Endothelial cell of umbilical vein (primary cell): ENCODE measurements around the gene LSM2. TPM values are rescaled to one million over a fixed set of nuclear protein-coding genes. Genes with fewer than 3 reads are reported as not detected.

Experiments used
- BruUV-seq: library from RNA; stranded (reverse); fragments of 400-500 nt; replicated peaks from 2 replicates; lab custom pipeline; 2021; lab: Mats Ljungman, UMichigan
- CTCF ChIA-PET: fragments of 300-600, 350-600 bp; sonication (Branson Sonifier 250); formaldehyde crosslinking; loops from one replicate; lab custom pipeline; 2021; ENCODE audit warnings: antibody characterized with exemption, inconsistent platforms; lab: Charles Lee
- POLR2A ChIA-PET: fragments of 300-600, 350-600 bp; sonication (Branson Sonifier 250); formaldehyde crosslinking; loops from one replicate; lab custom pipeline; 2021; ENCODE audit warnings: antibody characterized with exemption, inconsistent platforms; lab: Charles Lee
- DNase-seq: peaks from one replicate; pipeline ENCODE4 v3.0.0-alpha.2; 2011; ENCODE audit warnings: low read depth, low spot score
- FAIRE-seq: peaks from 2 replicates; lab custom pipeline; 2011; peaks lifted over from hg19 to GRCh38; lab: Jason Lieb, UNC
- H2AFZ ChIP-seq: 2 replicates; pipeline ENCODE4 v1.6.0; 2012; ENCODE audit warnings: low read depth, low read length, control low read depth, inconsistent platforms
- H3K27ac ChIP-seq: 2 replicates; pipeline ENCODE4 v1.5.1; 2011; ENCODE audit warnings: low read depth, mild to moderate bottlenecking, control low read depth, low read length, moderate library complexity; ENCODE audit not compliant: insufficient read depth
- H3K27me3 ChIP-seq, 2 experiments: 2 replicates each; pipeline versions ENCODE4 v1.6.0 to v1.6.1; 2011; ENCODE audit warnings: low read length in 2 of 2, mixed read lengths in 1 of 2; ENCODE audit not compliant: control insufficient read depth in 2 of 2, insufficient read depth in 2 of 2
- H3K36me3 ChIP-seq, 2 experiments: 2 replicates in 1 of 2; 3 replicates in 1 of 2; pipeline ENCODE4 v1.5.1; 2011; ENCODE audit warnings: low read length in 2 of 2, mild to moderate bottlenecking in 1 of 2, moderate library complexity in 1 of 2; ENCODE audit not compliant: control insufficient read depth in 2 of 2, insufficient read depth in 2 of 2; ENCODE audit errors: extremely low read depth in 1 of 2
- H3K4me1 ChIP-seq: 3 replicates; pipeline ENCODE4 v1.5.1; 2011; ENCODE audit warnings: mild to moderate bottlenecking, low read length; ENCODE audit not compliant: control insufficient read depth, insufficient read depth; ENCODE audit errors: extremely low read depth
- H3K4me2 ChIP-seq: 2 replicates; pipeline ENCODE4 v1.6.1; 2011; ENCODE audit warnings: low read length, control low read depth, mixed read lengths; ENCODE audit not compliant: insufficient read depth
- H3K4me3 ChIP-seq, 3 experiments: fragments of 200-600 bp in 1 of 3; sonication (generic), shearing (Covaris generic) in 1 of 3; replicated peaks in 1 of 3; 2 replicates each; pipeline ENCODE4 v1.5.1; 2011 to 2016; ENCODE audit warnings: control low read depth in 3 of 3, low read length in 3 of 3, mild to moderate bottlenecking in 2 of 3, inconsistent platforms in 1 of 3, low read depth in 1 of 3, moderate library complexity in 1 of 3; ENCODE audit not compliant: insufficient read depth in 1 of 3
- H3K79me2 ChIP-seq: 2 replicates; pipeline ENCODE4 v1.6.0; 2012; ENCODE audit warnings: low read length, inconsistent platforms; ENCODE audit not compliant: control insufficient read depth, insufficient read depth
- H3K9ac ChIP-seq: replicated peaks from 2 replicates; pipeline ENCODE3; 2011; ENCODE audit warnings: low read length, control low read depth; ENCODE audit not compliant: insufficient read depth; ENCODE audit errors: extremely low read depth
- H3K9me1 ChIP-seq: replicated peaks from 3 replicates; pipeline ENCODE4 v1.6.0; 2011; ENCODE audit warnings: mild to moderate bottlenecking, low read length; ENCODE audit not compliant: control insufficient read depth, insufficient read depth; ENCODE audit errors: extremely low read depth
- H3K9me3 ChIP-seq: replicated peaks from 2 replicates; pipeline ENCODE4 v1.5.1; 2012; ENCODE audit warnings: low read length, inconsistent platforms; ENCODE audit not compliant: control insufficient read depth, insufficient read depth
- H4K20me1 ChIP-seq: replicated peaks from 2 replicates; pipeline ENCODE3; 2011; ENCODE audit warnings: mild to moderate bottlenecking, low read length; ENCODE audit not compliant: control insufficient read depth, insufficient read depth; ENCODE audit errors: extremely low read depth
- CTCF ChIP-seq, 2 donors: IDR thresholded peaks; 1 replicate in 1 of 2; 2 replicates in 1 of 2; pipeline ENCODE4 v1.5.1; 2011; ENCODE audit warnings: low read length in 2 of 2, mild to moderate bottlenecking in 2 of 2, moderate library complexity in 2 of 2, control low read depth in 1 of 2, inconsistent platforms in 1 of 2, low read depth in 1 of 2; ENCODE audit not compliant: insufficient read depth in 1 of 2; ENCODE audit errors: extremely low read depth in 1 of 2
- EZH2 ChIP-seq: IDR thresholded peaks from 2 replicates; pipeline ENCODE4 v1.6.1; 2012; ENCODE audit warnings: borderline replicate concordance, low read depth, mild to moderate bottlenecking, moderate library complexity, low read length, inconsistent platforms; ENCODE audit not compliant: severe bottlenecking
- FOS ChIP-seq: IDR thresholded peaks from 2 replicates; pipeline ENCODE4 v1.6.1; 2011; ENCODE audit warnings: mild to moderate bottlenecking, low read length, moderate library complexity, borderline replicate concordance; ENCODE audit not compliant: insufficient read depth
- GATA2 ChIP-seq: IDR thresholded peaks from 2 replicates; pipeline ENCODE4 v1.7.0; 2011; ENCODE audit warnings: low read depth, mild to moderate bottlenecking, moderate library complexity, mixed read lengths, low read length; ENCODE audit not compliant: insufficient read length, insufficient read depth
- JUN ChIP-seq: IDR thresholded peaks from 2 replicates; pipeline ENCODE4 v1.6.1; 2011; ENCODE audit warnings: borderline replicate concordance, low read depth; ENCODE audit not compliant: insufficient read length, insufficient read depth
- MAX ChIP-seq: IDR thresholded peaks from 2 replicates; pipeline ENCODE4 v1.6.1; 2011; ENCODE audit not compliant: insufficient read depth, insufficient read length
- MYC ChIP-seq: IDR thresholded peaks from one replicate; pipeline ENCODE4 v1.6.1; 2011; ENCODE audit warnings: mild to moderate bottlenecking, low read depth, low read length
- POLR2A ChIP-seq: IDR thresholded peaks from 2 replicates; pipeline ENCODE4 v1.6.1; 2012; ENCODE audit warnings: low read depth, mild to moderate bottlenecking, control low read depth, low read length
- POLR2AphosphoS5 ChIP-seq: IDR thresholded peaks from 2 replicates; pipeline ENCODE4 v1.6.1; 2012; ENCODE audit warnings: low read depth, mild to moderate bottlenecking, control low read depth, low read length, moderate library complexity; ENCODE audit not compliant: insufficient read depth
- dilution Hi-C: fragments of 300-500 bp; cut with MboI; formaldehyde crosslinking; loops from one replicate; pipeline ENCODE4 v1.15.0; 2019; ENCODE audit warnings: low sequenced_read_pairs; ENCODE audit not compliant: extremely low pct_ligation_motif_present
- intact Hi-C: fragments of 100-400 bp; cut with micrococcal nuclease; formaldehyde crosslinking; loops from one replicate; pipeline ENCODE4 v1.10.0; 2022
- polyA plus RNA-seq, 4 experiments: library from polyadenylated mRNA; depleted of rRNA in 3 of 4; stranded (reverse) in 3 of 4; unstranded in 1 of 4; fragments of >200 nt; gene quantifications; 2 replicates each; pipeline versions ENCODE4 v1.2.1 to v1.2.3, GENCODE V29; 2011 to 2012; ENCODE audit warnings: missing spikeins in 1 of 4
- total RNA-seq: library from RNA; stranded (reverse); gene quantifications from 2 replicates; pipeline ENCODE4 v1.2.3, GENCODE V29; 2021

LSM2 gene
- total and polyA plus RNA-seq, 2 donors (not counting 3 experiments of a cell fraction or from before 2014, with no cell fraction given): 78.1 to 86.0 TPM

GRCh38 chr6:31771992-31772358 lies 34.8 kb downstream of the LSM2 start:
- dilution Hi-C loops: no loop called here
- H3K4me1 ChIP-seq: peaks cover 2% of the 10 kb centered on the region
- ChIA-PET CTCF (interaction anchor here (1.2 to 6.6 kb wide), 12 partner anchors 20 to 180 kb away, joined by 3 to 71 read pairs (median 10); partner anchors contain the start of genes DDAH2, HSPA1A, HSPA1L and LSM2), POLR2A (interaction anchor here (0.6 to 0.7 kb wide), 2 partner anchors 15 to 37 kb away, joined by 4 to 6 read pairs; no protein-coding TSS in a partner anchor)
- H4K20me1 ChIP-seq: no peaks in the 10 kb centered on the region
- H3K9me1 ChIP-seq: no peaks in the 10 kb centered on the region
- no peak for TF ChIP-seq POLR2AphosphoS5
- TF ChIP-seq EZH2: no peak
- TF ChIP-seq CTCF (IDR thresholded peaks at IDR 0.05; ENCODE audit: extremely low read depth in 1 of 2, insufficient read depth in 1 of 2, low read depth in 1 of 2, low read length in 2 of 2): no peak
- no peak for TF ChIP-seq GATA2
- TF ChIP-seq FOS: no peak
- no peak for TF ChIP-seq MAX
- no peak for TF ChIP-seq JUN
- no peak for TF ChIP-seq POLR2A
- TF ChIP-seq MYC: no peak
- BruUV-seq: no TSS peak
- no peak overlapping the region for H3K9ac ChIP-seq
- H3K4me3 ChIP-seq: no peak overlapping the region
- no peak overlapping the region for H3K27ac ChIP-seq
- no peak overlapping the region for H3K4me2 ChIP-seq
- intact Hi-C loops: loop anchor here (1.0 to 5.0 kb wide), 4 partner anchors 23 to 225 kb away; partner anchors contain the start of genes ATP6V1G2, NELFE, NFKBIL1 and SKIC2
- H3K36me3 ChIP-seq: no peaks in the 10 kb centered on the region
- no peak overlapping the region for H2AFZ ChIP-seq
- no peak for FAIRE-seq
- H3K79me2 ChIP-seq: no peaks in the 10 kb centered on the region
- H3K27me3 ChIP-seq: no peaks in the 10 kb centered on the region
- no peak for DNase-seq
- no peaks in the 10 kb centered on the region for H3K9me3 ChIP-seq
